Thyroid gland (tissue), 4 donors: Measurements from ENCODE around the gene OR8B12. TPM values are rescaled to one million over a fixed set of nuclear protein-coding genes. Genes with fewer than 3 reads are reported as not detected.
"Not testable (repeated sequence)": the region's sequence is repeated elsewhere in the genome, so short reads cannot be mapped to it uniquely, and the experiment has no call there.

Experiments
- DNase-seq, 2 donors: peaks; one replicate each; pipeline ENCODE4 v3.0.0-alpha.2; 2019
- H3K27ac ChIP-seq, 3 donors: fragments of 200-600 bp; sonication (generic); 1 replicate in 2 of 3; 2 replicates in 1 of 3; pipeline ENCODE4 v1.5.1; 2016 to 2019; ENCODE audit warnings: mild to moderate bottlenecking in 1 of 3, moderate library complexity in 1 of 3
- H3K27me3 ChIP-seq: fragments of 200-600 bp; sonication (generic); one replicate; pipeline ENCODE4 v1.5.1; 2019
- H3K36me3 ChIP-seq, 2 donors: fragments of 200-600 bp; sonication (generic); one replicate each; pipeline ENCODE4 v1.5.1; 2016 to 2019
- H3K4me1 ChIP-seq, 2 donors: fragments of 200-600 bp; sonication (generic); one replicate each; pipeline ENCODE4 v1.5.1; 2017 to 2019
- H3K4me3 ChIP-seq, 3 donors: fragments of 200-600 bp; sonication (generic); replicated peaks in 1 of 3; 1 replicate in 2 of 3; 2 replicates in 1 of 3; pipeline ENCODE4 v1.5.1; 2016; ENCODE audit warnings: mild to moderate bottlenecking in 1 of 3
- H3K9me3 ChIP-seq: fragments of 200-600 bp; sonication (generic); one replicate; pipeline ENCODE4 v1.5.1; 2017
- CTCF ChIP-seq, 6 experiments: fragments of 200-600 bp in 3 of 6; fragments of 450-650 bp in 3 of 6; sonication (generic) in 3 of 6; IDR thresholded peaks; one replicate each; pipeline ENCODE4 v1.5.1; 2016 to 2019; ENCODE audit warnings: antibody characterized with exemption in 6 of 6, mild to moderate bottlenecking in 2 of 6, inconsistent platforms in 1 of 6, moderate library complexity in 1 of 6
- POLR2A ChIP-seq, 2 donors: fragments of 450-650 bp; IDR thresholded peaks; one replicate each; pipeline ENCODE4 v1.6.1; 2017; ENCODE audit warnings: antibody characterized with exemption in 2 of 2, mild to moderate bottlenecking in 2 of 2, moderate library complexity in 1 of 2
- WGBS, 2 donors: methylation state at CpG; one replicate each; pipeline ENCODE4 v1.1.5; 2017; 5-methylcytosine and 5-hydroxymethylcytosine counted together
- intact Hi-C: fragments of 100-400 bp; cut with DNase I; formaldehyde crosslinking; loops from one replicate; pipeline ENCODE4 v1.15.1; 2023
- total RNA-seq, 4 donors: library from RNA; depleted of rRNA; stranded (reverse); fragments of >200 nt; gene quantifications; one replicate each; pipeline ENCODE4 v1.2.3, GENCODE V29; 2016

Gene OR8B12
- total RNA-seq, 4 donors from 2014 or later: not detected

- intact Hi-C loops: no loop called here
- WGBS, 2 donors: 39 to 51% methylated on average over 12 of the region's 12 CpGs
These were observed 26.1 kb downstream of the OR8B12 start for GRCh38 chr11:124517314-124517713.

GRCh38 chr11:124514675-124515074, 28.8 kb downstream of the OR8B12 start:
- H3K36me3 ChIP-seq, intact Hi-C loops, H3K27me3 ChIP-seq, H3K4me3 ChIP-seq, H3K4me1 ChIP-seq, H3K27ac ChIP-seq, H3K9me3 ChIP-seq, DNase-seq: not testable (repeated sequence)
- 94 to 95% methylated on average over 4 of the region's 4 CpGs for WGBS, 2 donors

More at GRCh38 chr11:124517314-124517713, 26.1 kb downstream of the OR8B12 start:
- no peaks in the 10 kb centered on the region for H3K27me3 ChIP-seq
- no peak overlapping the region for H3K27ac ChIP-seq
- no peaks in the 10 kb centered on the region for H3K36me3 ChIP-seq
- H3K9me3 ChIP-seq: no peaks in the 10 kb centered on the region
- no peaks in the 10 kb centered on the region for H3K4me1 ChIP-seq
- TF ChIP-seq POLR2A (IDR thresholded peaks at IDR 0.05): no peak
- no peak for TF ChIP-seq CTCF (IDR thresholded peaks at IDR 0.05)
- no peak for DNase-seq
- H3K4me3 ChIP-seq: no peak overlapping the region

GRCh38 chr11:124514131-124514530, 29.3 kb downstream of the OR8B12 start:
- no peaks in the 10 kb centered on the region for H3K9me3 ChIP-seq
- H3K4me3 ChIP-seq: no peak overlapping the region
- 91 to 96% methylated on average over 3 of the region's 3 CpGs for WGBS, 2 donors
- H3K27ac ChIP-seq: no peak overlapping the region
- no peak for DNase-seq
- no peak for TF ChIP-seq POLR2A (IDR thresholded peaks at IDR 0.05)
- TF ChIP-seq CTCF (IDR thresholded peaks at IDR 0.05): no peak
- intact Hi-C loops: no loop called here
- H3K4me1 ChIP-seq: no peaks in the 10 kb centered on the region
- H3K27me3 ChIP-seq: no peaks in the 10 kb centered on the region
- no peaks in the 10 kb centered on the region for H3K36me3 ChIP-seq

GRCh38 chr11:124511745-124512144, 31.7 kb downstream of the OR8B12 start:
- no peak for TF ChIP-seq CTCF (IDR thresholded peaks at IDR 0.05)
- TF ChIP-seq POLR2A (IDR thresholded peaks at IDR 0.05): no peak
- H3K4me1 ChIP-seq: no peaks in the 10 kb centered on the region
- no peaks in the 10 kb centered on the region for H3K9me3 ChIP-seq
- no peaks in the 10 kb centered on the region for H3K27me3 ChIP-seq
- H3K27ac ChIP-seq: no peak overlapping the region
- H3K36me3 ChIP-seq: no peaks in the 10 kb centered on the region
- no peak overlapping the region for H3K4me3 ChIP-seq
- no peak for DNase-seq
- intact Hi-C loops: no loop called here

GRCh38 chr11:124510279-124510678, 33.2 kb downstream of the OR8B12 start:
- no peak overlapping the region for H3K4me3 ChIP-seq
- H3K27me3 ChIP-seq: no peaks in the 10 kb centered on the region
- H3K36me3 ChIP-seq: no peaks in the 10 kb centered on the region
- no peaks in the 10 kb centered on the region for H3K4me1 ChIP-seq
- WGBS, 2 donors: 62 to 70% methylated on average over 2 to 4 of the region's 4 CpGs
- no peaks in the 10 kb centered on the region for H3K9me3 ChIP-seq
- TF ChIP-seq POLR2A (IDR thresholded peaks at IDR 0.05): no peak
- TF ChIP-seq CTCF (IDR thresholded peaks at IDR 0.05): no peak
- intact Hi-C loops: no loop called here
- DNase-seq: no peak
- no peak overlapping the region for H3K27ac ChIP-seq

GRCh38 chr11:124499711-124500110, 43.7 kb downstream of the OR8B12 start:
- no peaks in the 10 kb centered on the region for H3K36me3 ChIP-seq
- WGBS, 2 donors: 89 to 93% methylated on average over 8 of the region's 8 CpGs
- no peak for TF ChIP-seq CTCF (IDR thresholded peaks at IDR 0.05)
- no peak for TF ChIP-seq POLR2A (IDR thresholded peaks at IDR 0.05)
- H3K27me3 ChIP-seq: no peaks in the 10 kb centered on the region
- H3K4me1 ChIP-seq: no peaks in the 10 kb centered on the region
- intact Hi-C loops: no loop called here
- H3K9me3 ChIP-seq: no peaks in the 10 kb centered on the region
- no peak overlapping the region for H3K27ac ChIP-seq
- no peak for DNase-seq
- H3K4me3 ChIP-seq: no peak overlapping the region
